ENCODE data around the gene CDH11.

The CDH11 gene

DNA sequence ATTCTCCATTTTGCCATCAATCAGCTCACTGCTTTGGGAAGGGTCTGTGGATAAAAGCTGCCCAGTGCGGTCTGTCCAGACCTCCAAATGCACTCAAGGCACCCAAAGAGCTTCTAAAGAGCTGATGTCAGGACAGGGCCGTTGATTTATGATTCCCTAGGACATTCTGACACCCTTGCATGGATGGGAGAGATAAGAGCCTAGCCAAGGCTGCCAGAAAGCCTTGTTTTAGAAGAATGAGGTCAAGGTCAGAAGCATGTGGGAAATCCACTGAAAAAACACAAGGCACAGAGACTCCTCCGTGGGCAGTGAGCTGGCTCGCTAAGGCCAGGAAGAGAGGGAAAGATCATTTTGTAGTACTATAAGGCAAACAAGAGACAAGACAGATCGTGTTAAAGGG, 214.0 kb downstream of the CDH11 start:
- ATAC-seq (no peak), DNase-seq (no peak)

- DNase-seq (no peak), ATAC-seq (no peak)
These were observed 218.1 kb downstream of the CDH11 start for GRCh38 chr16:64903770-64904169.

DNA sequence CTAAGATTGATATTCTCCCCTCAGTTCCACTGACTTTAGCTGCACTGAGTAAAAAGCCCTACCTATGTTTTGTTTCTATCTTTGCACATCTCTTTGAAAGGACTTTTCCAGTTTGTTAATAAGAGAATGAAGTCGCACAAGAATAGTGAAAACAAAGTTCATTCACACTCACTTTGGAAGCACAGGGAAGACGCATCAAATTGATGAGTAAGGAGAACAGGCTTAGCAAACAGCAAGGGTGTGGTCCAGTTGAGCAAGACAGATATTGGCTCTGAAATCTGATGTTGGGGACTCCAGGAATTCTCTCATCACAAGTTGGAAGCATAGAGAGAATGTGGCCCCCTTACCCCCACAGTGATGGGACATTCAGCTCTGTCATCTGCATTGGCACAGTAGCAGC, 221.3 kb downstream of the CDH11 start:
- DNase-seq (no peak), ATAC-seq (no peak)

DNA sequence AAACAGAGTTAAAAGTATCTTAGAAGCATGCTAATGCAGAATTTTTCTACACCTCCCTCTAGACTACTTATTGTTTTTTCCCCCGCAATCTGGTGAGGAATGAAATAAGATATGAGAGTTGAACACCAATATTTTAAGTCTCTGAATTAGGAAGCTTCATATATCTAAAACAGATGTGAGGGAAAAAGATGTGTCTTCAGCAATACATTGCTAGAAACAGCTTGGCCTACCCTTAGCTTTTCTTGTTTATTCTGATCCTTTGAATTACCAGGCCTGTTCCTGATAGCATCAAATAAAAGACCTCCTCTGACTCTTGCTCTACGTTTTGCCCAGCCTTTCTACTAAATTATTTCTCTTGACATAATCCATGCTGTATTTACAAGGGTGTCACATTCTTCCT, 221.8 kb downstream of the CDH11 start:
- no peak for ATAC-seq
- no peak for DNase-seq

GRCh38 chr16:64898159-64898558, 223.7 kb downstream of the CDH11 start:
- ATAC-seq (no peak), DNase-seq (no peak)
